HG02870 (cell line): Measurements from ENCODE around the gene PDE6A.
"Not testable (repeated sequence)": the region's sequence is repeated elsewhere in the genome, so short reads cannot be mapped to it uniquely, and the experiment has no call there.

Experiments
- ATAC-seq: cut with Tn5 transposase; IDR thresholded peaks from one replicate; pipeline ENCODE4 v1.9.1; 2021; ENCODE audit warnings: mild to moderate bottlenecking, moderate library complexity; ENCODE audit not compliant: unreplicated experiment

PDE6A gene

GRCh38 chr5:149953436-149954121, 9.0 kb upstream of the PDE6A start:
- ATAC-seq, result no peak

GRCh38 chr5:149951138-149951749, 6.7 kb upstream of the PDE6A start:
- no peak for ATAC-seq

GRCh38 chr5:149948993-149949392, 4.4 kb upstream of the PDE6A start:
- no peak for ATAC-seq

- ATAC-seq, result no peak
These were observed 1.5 kb upstream of the PDE6A start for GRCh38 chr5:149946118-149946517.

GRCh38 chr5:149943177-149943949, 1.2 kb downstream of the PDE6A start:
- ATAC-seq, result not testable (repeated sequence)

GRCh38 chr5:149942741-149943169, 1.8 kb downstream of the PDE6A start:
- not testable (repeated sequence) for ATAC-seq

GRCh38 chr5:149942199-149942598, 2.4 kb downstream of the PDE6A start:
- ATAC-seq, result no peak

GRCh38 chr5:149941795-149942194, 2.8 kb downstream of the PDE6A start:
- no peak for ATAC-seq

- ATAC-seq, result no peak
These were observed 3.5 kb downstream of the PDE6A start for GRCh38 chr5:149940941-149941644.

GRCh38 chr5:149940077-149940574, 4.5 kb downstream of the PDE6A start:
- ATAC-seq, result no peak

- ATAC-seq, result no peak
These were observed 5.0 kb downstream of the PDE6A start for GRCh38 chr5:149939546-149939945.

- no peak for ATAC-seq
These were observed 5.7 kb downstream of the PDE6A start for GRCh38 chr5:149938791-149939358.

GRCh38 chr5:149938279-149938678, 6.3 kb downstream of the PDE6A start:
- ATAC-seq, result no peak

- ATAC-seq, result no peak
These were observed 7.0 kb downstream of the PDE6A start for GRCh38 chr5:149937610-149938009.

GRCh38 chr5:149936700-149937091, 7.9 kb downstream of the PDE6A start:
- ATAC-seq, result no peak

- ATAC-seq, result no peak
These were observed 8.4 kb downstream of the PDE6A start for GRCh38 chr5:149936044-149936699.

- ATAC-seq, result no peak
These were observed 9.1 kb downstream of the PDE6A start for GRCh38 chr5:149935431-149935901.

GRCh38 chr5:149932445-149933350, 11.9 kb downstream of the PDE6A start:
- ATAC-seq, result no peak

GRCh38 chr5:149931992-149932436, 12.6 kb downstream of the PDE6A start:
- ATAC-seq, result no peak
